AG10803 (cell line): ENCODE data around the gene AFF1.

ENCODE experiments used
- DNase-seq: peaks from one replicate; pipeline ENCODE4 v3.0.0; 2010; ENCODE audit warnings: low read depth
- H3K4me3 ChIP-seq: 2 replicates; pipeline ENCODE4 v1.5.1; 2011; ENCODE audit warnings: mild to moderate bottlenecking, low read length, control low read depth
- TF ChIP-seq, protein P1 (sequence below): conservative IDR thresholded peaks from 2 replicates; pipeline ENCODE4 v1.5.1; 2011; ENCODE audit warnings: mild to moderate bottlenecking, low read length, control low read depth, inconsistent platforms

Gene AFF1

DNA sequence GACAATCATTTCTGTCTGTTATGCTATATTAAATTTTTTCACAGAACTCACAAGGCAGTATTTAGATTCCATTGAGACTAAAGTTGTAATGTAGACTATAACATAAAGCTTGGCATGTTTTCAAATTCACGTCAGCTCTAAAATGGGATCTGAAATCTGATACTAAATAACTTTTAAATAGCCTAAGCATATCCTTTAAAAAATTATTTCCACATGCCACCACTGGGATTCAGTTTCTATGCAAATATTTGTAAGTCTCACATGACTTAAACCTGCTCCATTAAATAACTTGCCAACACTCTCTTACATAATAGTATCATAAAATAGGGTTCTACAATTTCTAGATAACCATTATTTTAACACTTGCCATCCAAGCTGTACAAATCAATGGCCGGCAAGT lies 253.2 kb downstream of the AFF1 start:
- H3K4me3 ChIP-seq, result no peak overlapping the region
- peak; percentile 18 for DNase-seq
- TF ChIP-seq, protein P1, sequence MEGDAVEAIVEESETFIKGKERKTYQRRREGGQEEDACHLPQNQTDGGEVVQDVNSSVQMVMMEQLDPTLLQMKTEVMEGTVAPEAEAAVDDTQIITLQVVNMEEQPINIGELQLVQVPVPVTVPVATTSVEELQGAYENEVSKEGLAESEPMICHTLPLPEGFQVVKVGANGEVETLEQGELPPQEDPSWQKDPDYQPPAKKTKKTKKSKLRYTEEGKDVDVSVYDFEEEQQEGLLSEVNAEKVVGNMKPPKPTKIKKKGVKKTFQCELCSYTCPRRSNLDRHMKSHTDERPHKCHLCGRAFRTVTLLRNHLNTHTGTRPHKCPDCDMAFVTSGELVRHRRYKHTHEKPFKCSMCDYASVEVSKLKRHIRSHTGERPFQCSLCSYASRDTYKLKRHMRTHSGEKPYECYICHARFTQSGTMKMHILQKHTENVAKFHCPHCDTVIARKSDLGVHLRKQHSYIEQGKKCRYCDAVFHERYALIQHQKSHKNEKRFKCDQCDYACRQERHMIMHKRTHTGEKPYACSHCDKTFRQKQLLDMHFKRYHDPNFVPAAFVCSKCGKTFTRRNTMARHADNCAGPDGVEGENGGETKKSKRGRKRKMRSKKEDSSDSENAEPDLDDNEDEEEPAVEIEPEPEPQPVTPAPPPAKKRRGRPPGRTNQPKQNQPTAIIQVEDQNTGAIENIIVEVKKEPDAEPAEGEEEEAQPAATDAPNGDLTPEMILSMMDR, result no peak

DNA sequence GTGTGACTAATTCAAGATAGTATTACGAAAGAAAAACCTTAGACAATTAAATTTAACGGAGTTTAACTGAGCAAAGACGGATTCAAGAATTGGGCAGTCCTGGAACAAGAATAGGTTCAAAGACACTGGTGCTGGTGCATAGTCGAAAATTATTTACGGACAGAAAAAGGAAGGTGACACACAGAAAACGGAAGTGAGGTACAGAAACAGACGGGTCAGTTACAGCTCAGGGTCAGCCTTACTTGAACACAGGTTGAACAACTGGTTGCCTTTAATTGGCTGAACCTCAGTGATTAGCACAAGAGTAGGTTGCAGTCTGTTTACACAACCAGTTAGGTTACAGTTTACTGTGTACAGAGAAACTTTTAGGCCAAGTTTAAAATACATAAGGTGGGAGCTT lies 254.1 kb downstream of the AFF1 start:
- H3K4me3 ChIP-seq, result no peak overlapping the region
- DNase-seq, result no peak

More for the DNA sequence above, 254.1 kb downstream of the AFF1 start:
- TF ChIP-seq, protein P1, result no peak
